GM12874 (cell line): Measurements from ENCODE around the gene ANGPTL4.

Experiments used
- CTCF ChIP-seq: IDR thresholded peaks from 2 replicates; pipeline ENCODE4 v1.5.1; 2011; ENCODE audit warnings: low read depth, mild to moderate bottlenecking, control low read depth, low read length, moderate library complexity; ENCODE audit not compliant: insufficient read depth

The ANGPTL4 gene

GRCh38 chr19:8322638-8322997 is 41.3 kb upstream of the ANGPTL4 start:
- no peak for TF ChIP-seq CTCF

- no peak for TF ChIP-seq CTCF
These were observed 40.2 kb upstream of the ANGPTL4 start for GRCh38 chr19:8323781-8324185.

- no peak for TF ChIP-seq CTCF
These were observed 39.5 kb upstream of the ANGPTL4 start for GRCh38 chr19:8324186-8325050.

GRCh38 chr19:8325454-8325853 is 38.5 kb upstream of the ANGPTL4 start:
- TF ChIP-seq CTCF: no peak

- TF ChIP-seq CTCF: no peak
These were observed 34.0 kb upstream of the ANGPTL4 start for GRCh38 chr19:8329996-8330395.

- TF ChIP-seq CTCF: no peak
These were observed 32.6 kb upstream of the ANGPTL4 start for GRCh38 chr19:8331263-8331845.

GRCh38 chr19:8332976-8333766 is 30.8 kb upstream of the ANGPTL4 start:
- TF ChIP-seq CTCF: no peak
